ENCODE results near the gene NLGN1. TPM values are rescaled to one million over a fixed set of nuclear protein-coding genes. Genes with fewer than 3 reads are reported as not detected.
"Not testable (repeated sequence)": the region's sequence is repeated elsewhere in the genome, so short reads cannot be mapped to it uniquely, and the experiment has no call there.

Gene NLGN1
- total RNA-seq, 1 experiment from 2014 or later, result 20.7 TPM

GRCh38 chr3:174208161-174208560 lies 810.6 kb downstream of the NLGN1 start:
- no peaks in the 10 kb centered on the region for H3K9me3 ChIP-seq (replicated peaks)
- no peaks in the 10 kb centered on the region for H3K36me3 ChIP-seq
- H3K4me3 ChIP-seq, result no peak overlapping the region
- H3K27me3 ChIP-seq, result no peaks in the 10 kb centered on the region
- peaks cover 28% of the 10 kb centered on the region for H3K4me1 ChIP-seq
- peak overlapping the region; percentile 76 for H3K27ac ChIP-seq
- peak; percentile 18 to 63 for DNase-seq

GRCh38 chr3:174211896-174212295 lies 814.4 kb downstream of the NLGN1 start:
- not testable (repeated sequence) for H3K4me3 ChIP-seq; H3K4me1 ChIP-seq; DNase-seq; H3K27ac ChIP-seq; H3K27me3 ChIP-seq; H3K9me3 ChIP-seq (replicated peaks); H3K36me3 ChIP-seq

GRCh38 chr3:174215456-174215855 lies 817.9 kb downstream of the NLGN1 start:
- Histone ChIP-seq H3K27me3 (no peaks in the 10 kb centered on the region), H3K36me3 (no peaks in the 10 kb centered on the region), H3K9me3 (replicated peaks) (no peaks in the 10 kb centered on the region), H3K4me1 (no peaks in the 10 kb centered on the region), H3K27ac (no peak overlapping the region), H3K4me3 (no peak overlapping the region)
- no peak for DNase-seq

GRCh38 chr3:174216019-174216418 lies 818.5 kb downstream of the NLGN1 start:
- no peaks in the 10 kb centered on the region for H3K4me1 ChIP-seq
- H3K27me3 ChIP-seq, result no peaks in the 10 kb centered on the region
- H3K9me3 ChIP-seq (replicated peaks), result no peaks in the 10 kb centered on the region
- H3K4me3 ChIP-seq, result no peak overlapping the region
- DNase-seq, result no peak
- H3K36me3 ChIP-seq, result no peaks in the 10 kb centered on the region
- H3K27ac ChIP-seq, result no peak overlapping the region

GRCh38 chr3:174216946-174217718 lies 819.6 kb downstream of the NLGN1 start:
- Histone ChIP-seq H3K36me3 (no peaks in the 10 kb centered on the region), H3K27ac (no peak overlapping the region)
- DNase-seq, result no peak

GRCh38 chr3:174218016-174218415 lies 820.5 kb downstream of the NLGN1 start:
- Histone ChIP-seq H3K9me3 (replicated peaks) (no peaks in the 10 kb centered on the region), H3K4me3 (no peak overlapping the region), H3K27me3 (no peaks in the 10 kb centered on the region), H3K27ac (no peak overlapping the region), H3K4me1 (no peaks in the 10 kb centered on the region), H3K36me3 (no peaks in the 10 kb centered on the region)
- DNase-seq, result no peak

More at GRCh38 chr3:174216946-174217718, 819.6 kb downstream of the NLGN1 start:
- no peaks in the 10 kb centered on the region for H3K9me3 ChIP-seq (replicated peaks)
- no peak overlapping the region for H3K4me3 ChIP-seq
- no peaks in the 10 kb centered on the region for H3K27me3 ChIP-seq
- H3K4me1 ChIP-seq, result no peaks in the 10 kb centered on the region

GRCh38 chr3:174219738-174220137 lies 822.2 kb downstream of the NLGN1 start:
- H3K4me1 ChIP-seq, result no peaks in the 10 kb centered on the region
- H3K4me3 ChIP-seq, result no peak overlapping the region
- no peaks in the 10 kb centered on the region for H3K9me3 ChIP-seq (replicated peaks)
- no peaks in the 10 kb centered on the region for H3K36me3 ChIP-seq
- no peaks in the 10 kb centered on the region for H3K27me3 ChIP-seq
- H3K27ac ChIP-seq, result no peak overlapping the region
- DNase-seq, result no peak

- H3K4me1 ChIP-seq, result no peaks in the 10 kb centered on the region
- no peak for DNase-seq
- H3K36me3 ChIP-seq, result no peaks in the 10 kb centered on the region
- no peaks in the 10 kb centered on the region for H3K9me3 ChIP-seq (replicated peaks)
- H3K27ac ChIP-seq, result no peak overlapping the region
- no peaks in the 10 kb centered on the region for H3K27me3 ChIP-seq
- H3K4me3 ChIP-seq, result no peak overlapping the region
Observed at GRCh38 chr3:174220775-174221554, 823.4 kb downstream of the NLGN1 start.

GRCh38 chr3:174223042-174223441 lies 825.5 kb downstream of the NLGN1 start:
- Histone ChIP-seq H3K4me3 (no peak overlapping the region), H3K9me3 (replicated peaks) (no peaks in the 10 kb centered on the region), H3K4me1 (no peaks in the 10 kb centered on the region), H3K27ac (no peak overlapping the region), H3K27me3 (no peaks in the 10 kb centered on the region), H3K36me3 (no peaks in the 10 kb centered on the region)
- no peak for DNase-seq

GRCh38 chr3:174223626-174224025 lies 826.1 kb downstream of the NLGN1 start:
- DNase-seq, result no peak
- Histone ChIP-seq H3K4me1 (no peaks in the 10 kb centered on the region), H3K27ac (no peak overlapping the region), H3K4me3 (no peak overlapping the region), H3K36me3 (no peaks in the 10 kb centered on the region), H3K9me3 (replicated peaks) (no peaks in the 10 kb centered on the region), H3K27me3 (no peaks in the 10 kb centered on the region)

- no peak for DNase-seq
- Histone ChIP-seq H3K4me3 (no peak overlapping the region), H3K4me1 (no peaks in the 10 kb centered on the region), H3K27me3 (no peaks in the 10 kb centered on the region), H3K9me3 (replicated peaks) (no peaks in the 10 kb centered on the region), H3K36me3 (no peaks in the 10 kb centered on the region), H3K27ac (no peak overlapping the region)
Observed at GRCh38 chr3:174229916-174230315, 832.4 kb downstream of the NLGN1 start.

GRCh38 chr3:174232028-174232657 lies 834.6 kb downstream of the NLGN1 start:
- not testable (repeated sequence) for H3K27ac ChIP-seq; H3K4me3 ChIP-seq; H3K9me3 ChIP-seq (replicated peaks); H3K27me3 ChIP-seq; H3K36me3 ChIP-seq; DNase-seq; H3K4me1 ChIP-seq

- Histone ChIP-seq H3K36me3 (no peaks in the 10 kb centered on the region), H3K27ac (no peak overlapping the region), H3K9me3 (replicated peaks) (no peaks in the 10 kb centered on the region), H3K27me3 (no peaks in the 10 kb centered on the region), H3K4me3 (no peak overlapping the region), H3K4me1 (no peaks in the 10 kb centered on the region)
- no peak for DNase-seq
Observed at GRCh38 chr3:174232658-174233429, 835.3 kb downstream of the NLGN1 start.

GRCh38 chr3:174233511-174233910 lies 836.0 kb downstream of the NLGN1 start:
- Histone ChIP-seq H3K27me3 (no peaks in the 10 kb centered on the region), H3K4me1 (no peaks in the 10 kb centered on the region), H3K9me3 (replicated peaks) (no peaks in the 10 kb centered on the region), H3K27ac (no peak overlapping the region), H3K4me3 (no peak overlapping the region), H3K36me3 (no peaks in the 10 kb centered on the region)
- no peak for DNase-seq

Measured in SJCRH30 (cell line).